KOPT-K1 (cell line): ENCODE measurements around the gene OR2AE1.
"Not testable (repeated sequence)": the region's sequence is repeated elsewhere in the genome, so short reads cannot be mapped to it uniquely, and the experiment has no call there.

Experiments used
- H3K27ac ChIP-seq: fragments of 200-600 bp; sonication (generic); 2 replicates; pipeline ENCODE4 v1.5.1; 2016; ENCODE audit warnings: antibody characterized with exemption, mild to moderate bottlenecking, low read depth, low read length; ENCODE audit not compliant: poor library complexity, severe bottlenecking
- H3K36me3 ChIP-seq: fragments of 200-600 bp; sonication (generic); 2 replicates; pipeline ENCODE4 v1.5.1; 2017; ENCODE audit warnings: antibody characterized with exemption, mild to moderate bottlenecking, low read length, moderate library complexity; ENCODE audit not compliant: insufficient read depth
- H3K9me3 ChIP-seq: fragments of 200-600 bp; sonication (generic); 2 replicates; pipeline ENCODE4 v1.5.1; 2017; ENCODE audit warnings: antibody characterized with exemption, low read length, mild to moderate bottlenecking; ENCODE audit not compliant: insufficient read depth, poor library complexity, severe bottlenecking

The OR2AE1 gene

GRCh38 chr7:99888366-99888765, 11.5 kb upstream of the OR2AE1 start:
- H3K27ac ChIP-seq, result not testable (repeated sequence)
- Histone ChIP-seq H3K9me3 (peaks cover 31% of the 10 kb centered on the region), H3K36me3 (peaks cover 29% of the 10 kb centered on the region; the same call in 1 of the 2 replicates)

GRCh38 chr7:99881370-99881769, 4.5 kb upstream of the OR2AE1 start:
- peaks cover 14% of the 10 kb centered on the region for H3K9me3 ChIP-seq
- H3K27ac ChIP-seq, result no peak overlapping the region
- H3K36me3 ChIP-seq, result no peaks in the 10 kb centered on the region

GRCh38 chr7:99876491-99876890, 342 bp downstream of the OR2AE1 start:
- Histone ChIP-seq H3K27ac (no peak overlapping the region), H3K9me3 (no peaks in the 10 kb centered on the region)

GRCh38 chr7:99868246-99868645, 8.6 kb downstream of the OR2AE1 start:
- Histone ChIP-seq H3K36me3 (no peaks in the 10 kb centered on the region), H3K27ac (no peak overlapping the region), H3K9me3 (no peaks in the 10 kb centered on the region)

More at GRCh38 chr7:99876491-99876890, 342 bp downstream of the OR2AE1 start:
- no peaks in the 10 kb centered on the region for H3K36me3 ChIP-seq

- H3K27ac ChIP-seq, H3K36me3 ChIP-seq, H3K9me3 ChIP-seq: not testable (repeated sequence)
Measured at GRCh38 chr7:99867477-99867876, 9.4 kb downstream of the OR2AE1 start.

- Histone ChIP-seq H3K27ac (no peak overlapping the region), H3K36me3 (no peaks in the 10 kb centered on the region), H3K9me3 (no peaks in the 10 kb centered on the region)
Measured at GRCh38 chr7:99863847-99864440, 12.9 kb downstream of the OR2AE1 start.

- Histone ChIP-seq H3K27ac (no peak overlapping the region), H3K9me3 (no peaks in the 10 kb centered on the region), H3K36me3 (no peaks in the 10 kb centered on the region)
Measured at GRCh38 chr7:99860281-99861127, 16.3 kb downstream of the OR2AE1 start.

GRCh38 chr7:99855236-99855635, 21.6 kb downstream of the OR2AE1 start:
- Histone ChIP-seq H3K27ac (no peak overlapping the region), H3K9me3 (no peaks in the 10 kb centered on the region), H3K36me3 (no peaks in the 10 kb centered on the region)

GRCh38 chr7:99848420-99849216, 28.2 kb downstream of the OR2AE1 start:
- Histone ChIP-seq H3K36me3 (no peaks in the 10 kb centered on the region), H3K27ac (no peak overlapping the region), H3K9me3 (no peaks in the 10 kb centered on the region)

GRCh38 chr7:99844328-99844727, 32.5 kb downstream of the OR2AE1 start:
- Histone ChIP-seq H3K9me3 (no peaks in the 10 kb centered on the region), H3K36me3 (no peaks in the 10 kb centered on the region), H3K27ac (no peak overlapping the region)

- H3K36me3 ChIP-seq, result no peaks in the 10 kb centered on the region
- no peaks in the 10 kb centered on the region for H3K9me3 ChIP-seq
- H3K27ac ChIP-seq, result no peak overlapping the region
Measured at GRCh38 chr7:99843808-99844207, 33.0 kb downstream of the OR2AE1 start.

- H3K27ac ChIP-seq, result no peak overlapping the region
- H3K9me3 ChIP-seq, result no peaks in the 10 kb centered on the region
- H3K36me3 ChIP-seq, result no peaks in the 10 kb centered on the region
Measured at GRCh38 chr7:99842926-99843325, 33.9 kb downstream of the OR2AE1 start.

- Histone ChIP-seq H3K27ac (no peak overlapping the region), H3K9me3 (no peaks in the 10 kb centered on the region), H3K36me3 (no peaks in the 10 kb centered on the region)
Measured at GRCh38 chr7:99840136-99840869, 36.5 kb downstream of the OR2AE1 start.

GRCh38 chr7:99839287-99840021, 37.4 kb downstream of the OR2AE1 start:
- Histone ChIP-seq H3K36me3 (no peaks in the 10 kb centered on the region), H3K9me3 (no peaks in the 10 kb centered on the region), H3K27ac (no peak overlapping the region)
